ENCODE measurements around the gene TMEM192. TPM values are rescaled to one million over a fixed set of nuclear protein-coding genes. Genes with fewer than 3 reads are reported as not detected.

TMEM192 gene
- total RNA-seq (13.3 and 14.3 TPM in 2 replicates), polyA plus RNA-seq (7.7 and 9.3 TPM in 2 replicates), polyA minus RNA-seq (7.9 and 17.2 TPM in 2 replicates)
- total RNA-seq (2013): 19.0 TPM

- Histone ChIP-seq H3K4me1 (ENCODE audit: control insufficient read depth in 2 of 2, insufficient read depth in 2 of 2, low read length in 2 of 2) (peaks cover 9 to 11% of the 10 kb centered on the region in 2 donors), H3K4me3 (ENCODE audit: control extremely low read depth in 1 of 5, extremely low read depth in 1 of 5, insufficient read depth in 1 of 5, low read depth in 2 of 5, low read length in 4 of 5) (peak within 1 kb of the TSS; percentile 89 to 93 (median 91)), H3K27ac (ENCODE audit: low read length in 2 of 2) (peak within 1 kb of the TSS; percentile 75 to 92), H3K4me2 (replicated peaks; ENCODE audit: low read depth, low read length, poor library complexity, severe bottlenecking) (peak within 1 kb of the TSS; percentile 76), H3K9ac (ENCODE audit: low read length) (peak within 1 kb of the TSS; percentile 90), H3K79me2 (ENCODE audit: control insufficient read depth, insufficient read depth, low read length) (peaks cover 47% of the 10 kb centered on the region), H2AFZ (ENCODE audit: insufficient read depth, low read depth, low read length, poor library complexity, severe bottlenecking) (peak within 1 kb of the TSS; percentile 97), H4K20me1 (ENCODE audit: control insufficient read depth, insufficient read depth, low read length, poor library complexity, severe bottlenecking) (no peaks in the 10 kb centered on the region), H3K36me3 (replicated peaks in 1 of 2; ENCODE audit: control extremely low read depth in 1 of 2, control insufficient read depth in 1 of 2, extremely low read depth in 1 of 2, insufficient read depth in 2 of 2, low read length in 1 of 2) (no peaks in the 10 kb centered on the region), H3K9me3 (ENCODE audit: control extremely low read depth in 1 of 3, control insufficient read depth in 2 of 3, insufficient read depth in 1 of 3, low read length in 2 of 3) (no peaks in the 10 kb centered on the region), H3K27me3 (replicated peaks in 1 of 4; ENCODE audit: control extremely low read depth in 1 of 4, control insufficient read depth in 3 of 4, insufficient read depth in 4 of 4, low read length in 3 of 4) (no peaks in the 10 kb centered on the region)
- CTCF ChIA-PET: interaction anchor here (0.7 to 2.6 kb wide), 15 partner anchors 10 to 350 kb away, joined by 3 to 14 read pairs (median 5); partner anchors contain the start of gene MSMO1
- DNase-seq (peak; percentile 95), ATAC-seq (ENCODE audit: low read depth) (peak; percentile 97)
- WGBS (ENCODE audit: insufficient coverage): under 1% methylated on average over 61 of the region's 66 CpGs
- no peaks in the 10 kb centered on the region for H3K9me3 Mint-ChIP-seq (ENCODE audit: insufficient read depth)
- peaks cover 6% of the 10 kb centered on the region for H3K27me3 Mint-ChIP-seq
- peak within 1 kb of the TSS; percentile 98 for H3K4me3 Mint-ChIP-seq
- POLR2A ChIA-PET: interaction anchor here (0.6 to 1.5 kb wide), 5 partner anchors 136 to 980 kb away, joined by 3 to 9 read pairs (median 4); partner anchors contain the start of gene MSMO1
- peaks cover 15% of the 10 kb centered on the region for H3K4me1 Mint-ChIP-seq
- TF ChIP-seq CTCF (IDR thresholded peaks at IDR 0.05) (no peak), EZH2 (IDR thresholded peaks at IDR 0.05; ENCODE audit: borderline replicate concordance, insufficient read depth, low read depth, low read length, poor library complexity, severe bottlenecking) (no peak)
- peak within 1 kb of the TSS; percentile 97 for H3K27ac Mint-ChIP-seq
- intact Hi-C loops (cut with micrococcal nuclease): loop anchor here (1.0 to 10.0 kb wide), 8 partner anchors 19 to 1948 kb away; partner anchors contain the start of genes KLHL2, MSMO1 and NAF1
Observed at GRCh38 chr4:165112368-165113121, at the start of gene TMEM192. Gene TMEM192 (minus strand): TSS chr4:165112860. CDS start chr4:165112773, 87 bp downstream.

GRCh38 chr4:165158762-165159161 lies 46.1 kb upstream of the TMEM192 start:
- no peak for TF ChIP-seq CTCF (IDR thresholded peaks at IDR 0.05)
- no peak for TF ChIP-seq EZH2 (IDR thresholded peaks at IDR 0.05; ENCODE audit: borderline replicate concordance, insufficient read depth, low read depth, low read length, poor library complexity, severe bottlenecking)
- Histone ChIP-seq H2AFZ (ENCODE audit: insufficient read depth, low read depth, low read length, poor library complexity, severe bottlenecking) (no peak overlapping the region), H3K27ac (ENCODE audit: low read length in 2 of 2) (no peak overlapping the region), H4K20me1 (ENCODE audit: control insufficient read depth, insufficient read depth, low read length, poor library complexity, severe bottlenecking) (no peaks in the 10 kb centered on the region), H3K4me3 (ENCODE audit: control extremely low read depth in 1 of 5, extremely low read depth in 1 of 5, insufficient read depth in 1 of 5, low read depth in 2 of 5, low read length in 4 of 5) (no peak overlapping the region), H3K27me3 (replicated peaks in 1 of 4; ENCODE audit: control extremely low read depth in 1 of 4, control insufficient read depth in 3 of 4, insufficient read depth in 4 of 4, low read length in 3 of 4) (peaks cover 0 to 3% (median 0%) of the 10 kb centered on the region in 4 experiments), H3K79me2 (ENCODE audit: control insufficient read depth, insufficient read depth, low read length) (no peaks in the 10 kb centered on the region), H3K9me3 (ENCODE audit: control extremely low read depth in 1 of 3, control insufficient read depth in 2 of 3, insufficient read depth in 1 of 3, low read length in 2 of 3) (peaks cover 0 to 4% (median 3%) of the 10 kb centered on the region in 3 donors), H3K9ac (ENCODE audit: low read length) (no peak overlapping the region), H3K4me1 (ENCODE audit: control insufficient read depth in 2 of 2, insufficient read depth in 2 of 2, low read length in 2 of 2) (no peaks in the 10 kb centered on the region), H3K4me2 (replicated peaks; ENCODE audit: low read depth, low read length, poor library complexity, severe bottlenecking) (no peak overlapping the region), H3K36me3 (replicated peaks in 1 of 2; ENCODE audit: control extremely low read depth in 1 of 2, control insufficient read depth in 1 of 2, extremely low read depth in 1 of 2, insufficient read depth in 2 of 2, low read length in 1 of 2) (no peaks in the 10 kb centered on the region)
- H3K27ac Mint-ChIP-seq: no peak overlapping the region
- H3K9me3 Mint-ChIP-seq (ENCODE audit: insufficient read depth): no peaks in the 10 kb centered on the region
- DNase-seq: no peak
- intact Hi-C loops (cut with micrococcal nuclease): no loop called here
- ChIA-PET CTCF (no interaction called here), POLR2A (no interaction called here)
- no peak overlapping the region for H3K4me3 Mint-ChIP-seq
- peaks cover 24% of the 10 kb centered on the region for H3K27me3 Mint-ChIP-seq
- no peaks in the 10 kb centered on the region for H3K4me1 Mint-ChIP-seq
- no peak for ATAC-seq (ENCODE audit: low read depth)
